DMS 273 treated with DMSO at 0.1 percent for 48 hours (cell line): Measurements from ENCODE around the gene PCDHA4.
A peak's percentile ranks its signal among the peaks of the same experiment; 100 is the strongest.
"Not testable (repeated sequence)": the region's sequence is repeated elsewhere in the genome, so short reads cannot be mapped to it uniquely, and the experiment has no call there.

Experiments
- DNase-seq: peaks from one replicate; lab custom pipeline; 2025; lab: John Stamatoyannopoulos, UW

PCDHA4 gene

DNA sequence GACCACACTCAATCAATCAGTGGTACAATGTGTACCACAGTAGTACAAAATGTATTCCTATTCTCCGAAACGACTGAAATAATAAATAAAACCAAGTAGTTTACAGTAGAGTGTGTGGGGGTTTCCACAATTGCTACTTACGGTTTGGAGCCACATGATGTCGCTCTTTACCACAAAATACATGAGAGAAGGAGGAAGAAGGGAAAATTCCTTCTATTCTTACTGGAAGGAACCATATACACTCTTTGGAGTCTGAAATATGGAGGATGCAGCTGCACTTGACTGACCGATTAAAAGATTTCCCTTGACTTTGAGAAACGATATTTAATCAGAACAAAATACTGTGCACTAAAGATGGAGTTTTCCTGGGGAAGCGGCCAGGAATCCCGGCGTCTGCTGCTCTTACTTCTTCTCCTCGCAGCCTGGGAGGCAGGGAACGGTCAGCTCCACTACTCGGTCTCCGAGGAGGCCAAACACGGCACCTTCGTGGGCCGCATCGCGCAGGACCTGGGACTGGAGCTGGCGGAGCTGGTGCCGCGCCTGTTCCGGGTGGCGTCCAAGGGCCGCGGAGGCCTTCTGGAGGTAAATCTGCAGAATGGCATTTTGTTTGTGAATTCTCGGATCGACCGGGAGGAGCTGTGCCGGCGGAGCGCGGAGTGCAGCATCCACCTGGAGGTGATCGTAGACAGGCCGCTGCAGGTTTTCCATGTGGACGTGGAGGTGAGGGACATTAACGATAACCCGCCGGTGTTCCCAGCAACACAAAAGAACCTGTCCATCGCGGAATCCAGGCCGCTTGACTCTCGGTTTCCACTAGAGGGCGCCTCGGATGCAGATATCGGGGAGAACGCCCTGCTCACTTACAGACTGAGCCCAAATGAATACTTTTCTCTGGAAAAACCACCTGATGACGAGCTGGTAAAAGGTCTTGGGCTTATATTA lies at the start of gene PCDHA4:
Gene PCDHA4, plus strand, starts transcription at position 235 of the 942 bp plus-strand sequence.
- no peak for DNase-seq

DNA sequence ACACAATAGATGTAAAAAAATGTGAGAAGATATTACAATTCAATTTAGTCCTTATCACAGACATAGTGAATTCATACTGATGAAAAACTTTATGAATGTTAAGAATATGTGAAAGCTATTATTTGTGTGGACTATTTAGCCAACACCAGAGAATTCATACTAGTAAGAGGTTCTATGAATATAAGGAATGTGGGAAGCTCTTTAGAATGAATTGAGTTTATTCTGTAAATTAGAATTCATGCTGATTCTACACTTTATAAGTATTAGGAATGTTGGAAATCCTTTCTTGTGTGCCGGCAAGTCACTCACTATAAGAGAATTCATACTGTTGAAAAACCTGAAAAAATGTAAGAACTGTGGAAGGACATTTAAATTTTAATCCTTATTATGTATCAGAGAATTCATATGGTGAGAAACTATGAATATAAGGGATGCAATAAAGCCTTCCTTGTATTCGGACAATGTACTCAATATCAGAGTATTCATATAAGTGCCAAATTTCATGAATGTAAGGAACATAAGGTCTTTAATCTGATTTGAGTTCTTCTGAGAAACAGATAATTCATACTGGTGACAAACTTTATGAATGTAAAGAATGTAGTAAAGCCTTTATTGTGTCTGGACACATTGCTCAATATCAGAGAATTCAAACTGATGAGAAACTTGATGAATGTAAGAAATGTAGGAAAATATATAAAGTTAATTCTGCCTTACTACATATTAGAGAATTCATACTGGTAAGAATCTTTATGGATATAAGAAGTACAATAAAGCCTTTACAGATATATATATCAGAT lies 42.5 kb upstream of the PCDHA4 start:
- DNase-seq = no peak

DNA sequence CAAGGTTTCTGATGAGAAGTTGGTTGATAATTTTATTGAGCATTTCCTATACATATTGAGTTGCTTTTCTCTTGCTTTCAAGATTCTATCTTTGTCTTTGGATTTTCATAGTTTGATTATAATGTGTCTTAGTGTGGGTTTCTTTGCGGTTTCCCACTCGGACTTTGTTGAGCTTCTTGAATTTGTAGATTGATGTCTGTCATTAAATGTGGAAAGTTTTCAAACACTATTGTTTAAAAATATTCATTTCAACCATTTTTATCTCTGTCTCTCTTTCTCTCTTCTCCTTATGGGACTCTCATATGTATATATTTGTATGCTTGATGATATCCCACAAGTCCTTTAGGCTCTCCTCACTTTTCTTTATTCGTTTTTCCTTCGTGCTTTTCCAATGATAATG lies 39.4 kb upstream of the PCDHA4 start:
- DNase-seq = no peak

DNA sequence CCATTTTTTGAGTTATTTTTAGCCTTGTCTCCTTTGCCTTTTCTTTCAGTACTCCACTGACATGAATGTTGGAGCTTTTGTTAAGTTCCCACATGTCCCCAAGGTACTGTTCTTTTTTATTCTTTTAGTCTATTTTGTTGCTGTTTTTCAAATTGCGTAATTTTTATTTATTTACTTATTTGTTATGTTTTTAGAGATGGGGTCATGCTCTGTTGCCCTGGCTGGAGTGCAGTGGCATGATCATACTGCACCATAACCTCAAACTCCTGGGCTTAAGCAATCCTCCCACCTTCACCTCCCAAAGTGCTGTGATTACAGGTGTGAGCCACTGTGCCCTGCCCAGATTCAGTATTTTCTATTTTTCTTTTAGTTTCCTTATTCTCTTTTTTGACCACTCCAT lies 26.4 kb upstream of the PCDHA4 start:
- no peak for DNase-seq

DNA sequence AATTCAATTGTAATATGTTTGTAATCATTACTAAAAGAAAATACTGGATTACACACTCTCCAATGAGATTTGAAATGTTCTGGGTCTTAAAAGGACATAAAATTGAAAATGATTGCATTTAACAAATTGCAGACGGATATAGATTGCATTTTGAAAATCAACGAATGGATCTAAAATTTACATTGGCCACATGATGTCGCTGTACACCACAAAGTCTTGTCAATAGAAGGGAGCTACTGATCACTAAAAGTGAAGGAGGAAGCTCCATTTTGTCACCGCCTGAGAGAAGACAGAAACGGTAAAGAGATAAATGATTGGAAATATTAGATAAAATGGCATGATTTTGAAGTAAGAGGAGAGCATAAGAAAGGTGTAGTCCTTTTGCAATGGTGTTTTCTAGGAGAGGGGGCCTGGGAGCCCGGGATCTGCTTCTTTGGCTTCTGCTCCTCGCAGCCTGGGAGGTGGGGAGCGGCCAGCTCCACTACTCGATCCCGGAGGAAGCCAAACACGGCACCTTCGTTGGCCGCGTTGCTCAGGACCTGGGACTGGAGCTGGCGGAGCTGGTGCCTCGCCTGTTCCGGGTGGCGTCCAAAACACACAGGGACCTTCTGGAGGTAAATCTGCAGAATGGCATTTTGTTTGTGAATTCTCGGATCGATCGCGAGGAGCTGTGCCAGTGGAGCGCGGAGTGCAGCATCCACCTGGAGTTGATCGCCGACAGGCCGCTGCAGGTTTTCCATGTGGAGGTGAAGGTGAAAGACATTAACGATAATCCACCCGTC lies 20.8 kb upstream of the PCDHA4 start, which contains the start of gene PCDHA1:
Gene PCDHA1, plus strand, starts transcription at position 236 of the 782 bp plus-strand sequence.
- no peak for DNase-seq

DNA sequence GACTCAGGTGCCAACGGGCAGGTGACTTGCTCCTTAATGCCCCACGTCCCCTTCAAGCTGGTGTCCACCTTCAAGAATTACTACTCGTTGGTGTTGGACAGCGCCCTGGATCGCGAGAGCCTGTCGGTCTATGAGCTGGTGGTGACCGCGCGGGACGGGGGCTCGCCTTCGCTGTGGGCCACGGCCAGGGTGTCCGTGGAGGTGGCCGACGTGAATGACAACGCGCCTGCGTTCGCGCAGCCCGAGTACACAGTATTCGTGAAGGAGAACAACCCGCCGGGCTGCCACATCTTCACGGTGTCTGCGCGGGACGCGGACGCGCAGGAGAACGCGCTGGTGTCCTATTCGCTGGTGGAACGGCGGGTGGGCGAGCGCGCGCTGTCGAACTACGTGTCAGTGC lies 19.4 kb upstream of the PCDHA4 start:
- DNase-seq = not testable (repeated sequence)

DNA sequence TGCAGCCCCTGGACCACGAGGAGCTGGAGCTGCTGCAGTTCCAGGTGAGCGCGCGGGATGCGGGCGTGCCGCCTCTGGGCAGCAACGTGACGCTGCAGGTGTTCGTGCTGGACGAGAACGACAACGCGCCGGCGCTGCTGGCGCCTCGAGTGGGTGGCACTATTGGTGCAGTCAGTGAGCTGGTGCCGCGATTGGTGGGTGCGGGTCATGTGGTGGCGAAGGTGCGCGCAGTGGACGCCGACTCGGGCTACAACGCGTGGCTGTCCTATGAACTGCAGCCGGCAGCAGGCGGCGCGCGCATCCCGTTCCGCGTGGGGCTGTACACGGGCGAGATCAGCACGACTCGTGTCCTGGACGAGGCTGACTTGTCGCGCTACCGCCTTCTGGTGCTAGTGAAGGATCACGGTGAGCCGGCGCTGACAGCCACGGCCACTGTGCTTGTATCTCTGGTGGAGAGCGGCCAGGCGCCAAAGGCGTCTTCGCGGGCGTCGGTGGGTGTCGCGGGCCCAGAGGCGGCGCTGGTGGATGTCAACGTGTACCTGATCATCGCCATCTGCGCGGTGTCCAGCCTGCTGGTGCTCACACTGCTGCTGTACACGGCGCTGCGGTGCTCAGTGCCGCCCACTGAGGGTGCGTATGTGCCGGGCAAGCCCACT lies 18.9 kb upstream of the PCDHA4 start:
- not testable (repeated sequence) for DNase-seq

DNA sequence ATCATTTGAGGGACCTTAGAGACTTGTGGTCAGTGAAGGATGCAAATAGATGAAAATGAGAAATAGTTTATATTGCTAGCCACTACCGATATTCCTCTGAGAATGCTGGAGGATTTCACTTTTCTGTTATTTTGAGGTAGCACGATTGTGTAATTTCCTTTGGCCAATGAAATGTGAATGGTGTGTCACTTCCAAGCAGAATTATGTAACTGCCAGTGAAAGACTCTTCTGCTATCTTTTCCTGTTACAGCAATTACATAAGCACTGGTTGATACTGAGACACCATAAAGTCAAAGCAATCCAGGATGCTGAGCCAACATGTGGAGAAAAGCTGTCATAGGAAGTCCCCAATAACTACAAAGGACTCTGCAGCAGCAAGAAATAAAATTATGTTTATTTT lies 15.8 kb upstream of the PCDHA4 start:
- no peak for DNase-seq

DNA sequence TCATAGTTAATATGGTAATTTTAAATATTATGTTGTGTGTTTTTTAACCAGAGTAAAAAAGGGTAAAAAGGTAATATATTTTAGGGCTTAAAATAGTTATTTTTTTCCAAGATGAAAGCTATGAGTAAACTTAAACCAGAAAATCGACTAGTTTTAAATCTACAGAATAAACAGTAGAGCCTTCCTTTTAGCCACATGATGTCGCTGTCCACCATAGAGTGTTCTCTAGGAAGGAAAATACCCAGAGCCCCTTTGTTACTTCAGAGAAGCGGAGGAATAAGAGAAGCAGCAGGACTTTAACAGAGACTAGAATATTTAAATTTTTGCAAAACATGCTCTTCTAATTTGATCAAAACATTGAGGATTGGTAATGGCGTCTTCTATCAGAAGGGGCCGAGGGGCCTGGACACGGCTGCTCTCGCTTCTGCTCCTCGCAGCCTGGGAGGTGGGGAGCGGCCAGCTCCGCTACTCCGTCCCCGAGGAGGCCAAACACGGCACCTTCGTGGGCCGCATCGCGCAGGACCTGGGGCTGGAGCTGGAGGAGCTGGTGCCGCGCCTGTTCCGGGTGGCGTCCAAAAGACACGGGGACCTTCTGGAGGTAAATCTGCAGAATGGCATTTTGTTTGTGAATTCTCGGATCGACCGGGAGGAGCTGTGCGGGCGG lies 12.1 kb upstream of the PCDHA4 start, which contains the start of gene PCDHA2:
Gene PCDHA2, plus strand, starts transcription at position 258 of the 664 bp plus-strand sequence.
- peak; percentile 41 for DNase-seq

DNA sequence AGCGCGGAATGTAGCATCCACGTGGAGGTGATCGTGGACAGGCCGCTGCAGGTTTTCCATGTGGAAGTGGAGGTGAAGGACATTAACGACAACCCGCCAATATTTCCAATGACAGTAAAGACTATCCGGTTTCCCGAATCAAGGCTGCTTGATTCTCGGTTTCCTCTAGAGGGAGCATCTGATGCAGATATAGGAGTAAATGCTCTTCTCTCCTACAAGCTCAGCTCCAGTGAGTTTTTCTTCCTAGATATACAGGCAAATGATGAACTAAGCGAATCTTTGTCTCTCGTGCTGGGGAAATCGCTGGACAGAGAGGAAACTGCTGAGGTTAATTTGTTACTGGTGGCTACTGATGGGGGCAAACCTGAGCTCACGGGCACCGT lies 11.6 kb upstream of the PCDHA4 start:
- peak; percentile 33 for DNase-seq

DNA sequence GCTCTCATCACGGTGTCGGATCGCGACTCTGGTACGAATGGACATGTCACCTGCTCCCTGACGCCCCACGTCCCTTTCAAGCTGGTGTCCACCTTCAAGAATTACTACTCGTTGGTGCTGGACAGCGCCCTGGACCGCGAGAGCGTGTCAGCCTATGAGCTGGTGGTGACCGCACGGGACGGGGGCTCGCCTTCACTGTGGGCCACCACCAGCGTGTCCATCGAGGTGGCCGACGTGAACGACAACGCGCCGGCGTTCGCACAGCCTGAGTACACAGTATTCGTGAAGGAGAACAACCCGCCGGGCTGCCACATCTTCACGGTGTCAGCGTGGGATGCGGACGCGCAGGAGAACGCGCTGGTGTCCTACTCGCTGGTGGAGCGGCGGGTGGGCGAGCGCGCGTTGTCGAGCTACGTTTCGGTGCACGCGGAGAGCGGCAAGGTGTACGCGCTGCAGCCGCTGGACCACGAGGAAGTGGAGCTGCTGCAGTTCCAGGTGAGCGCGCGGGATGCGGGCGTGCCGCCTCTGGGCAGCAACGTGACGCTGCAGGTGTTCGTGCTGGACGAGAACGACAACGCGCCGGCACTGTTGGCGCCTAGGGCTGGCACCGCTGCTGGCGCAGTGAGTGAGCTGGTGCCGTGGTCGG lies 10.7 kb upstream of the PCDHA4 start:
- DNase-seq = not testable (repeated sequence)

DNA sequence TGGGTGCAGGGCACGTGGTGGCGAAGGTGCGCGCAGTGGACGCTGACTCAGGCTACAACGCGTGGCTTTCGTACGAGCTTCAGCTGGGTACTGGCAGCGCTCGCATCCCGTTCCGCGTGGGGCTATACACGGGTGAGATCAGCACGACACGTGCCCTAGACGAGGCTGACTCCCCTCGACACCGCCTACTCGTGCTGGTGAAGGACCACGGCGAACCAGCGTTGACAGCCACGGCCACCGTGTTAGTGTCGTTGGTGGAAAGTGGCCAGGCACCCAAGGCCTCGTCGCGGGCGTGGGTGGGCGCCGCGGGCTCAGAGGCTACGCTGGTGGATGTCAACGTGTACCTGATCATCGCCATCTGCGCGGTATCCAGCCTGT lies 10.2 kb upstream of the PCDHA4 start:
- DNase-seq = no peak

DNA sequence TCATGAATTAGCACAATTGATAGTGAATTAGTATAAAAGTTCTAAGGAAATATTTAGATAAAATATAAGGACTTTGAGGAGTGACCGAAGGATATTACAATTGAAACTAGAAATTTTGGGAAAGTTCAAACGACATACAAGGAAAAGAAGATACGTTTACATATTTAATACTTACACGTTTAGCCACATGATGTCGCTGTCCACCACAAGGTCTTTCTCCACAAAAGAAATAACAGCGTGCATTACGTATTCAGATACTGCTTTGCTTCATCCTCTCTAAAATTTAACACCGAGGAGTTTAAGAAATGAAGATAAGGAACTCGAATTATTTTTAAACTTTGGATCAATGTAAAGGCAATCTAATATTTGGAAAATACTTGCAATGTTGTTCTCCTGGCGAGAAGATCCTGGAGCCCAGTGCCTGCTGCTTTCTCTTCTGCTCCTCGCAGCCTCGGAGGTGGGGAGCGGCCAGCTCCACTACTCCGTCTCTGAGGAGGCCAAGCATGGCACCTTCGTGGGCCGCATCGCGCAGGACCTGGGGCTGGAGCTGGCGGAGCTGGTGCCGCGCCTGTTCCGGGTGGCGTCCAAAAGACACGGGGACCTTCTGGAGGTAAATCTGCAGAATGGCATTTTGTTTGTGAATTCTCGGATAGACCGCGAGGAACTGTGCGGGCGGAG lies 5.9 kb upstream of the PCDHA4 start, which contains the start of gene PCDHA3:
Gene PCDHA3, plus strand, starts transcription at position 242 of the 678 bp plus-strand sequence.
- DNase-seq = no peak

DNA sequence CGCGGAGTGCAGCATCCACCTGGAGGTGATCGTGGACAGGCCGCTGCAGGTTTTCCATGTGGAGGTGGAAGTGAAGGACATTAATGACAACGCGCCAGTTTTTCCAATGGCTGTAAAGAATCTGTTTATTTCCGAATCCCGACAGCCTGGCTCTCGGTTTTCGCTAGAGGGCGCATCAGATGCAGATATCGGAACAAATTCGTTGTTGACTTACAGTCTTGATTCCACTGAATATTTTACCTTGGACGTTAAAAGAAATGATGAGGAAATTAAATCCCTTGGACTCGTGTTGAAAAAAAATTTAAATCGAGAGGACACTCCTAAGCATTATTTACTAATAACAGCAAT lies 5.4 kb upstream of the PCDHA4 start:
- no peak for DNase-seq

DNA sequence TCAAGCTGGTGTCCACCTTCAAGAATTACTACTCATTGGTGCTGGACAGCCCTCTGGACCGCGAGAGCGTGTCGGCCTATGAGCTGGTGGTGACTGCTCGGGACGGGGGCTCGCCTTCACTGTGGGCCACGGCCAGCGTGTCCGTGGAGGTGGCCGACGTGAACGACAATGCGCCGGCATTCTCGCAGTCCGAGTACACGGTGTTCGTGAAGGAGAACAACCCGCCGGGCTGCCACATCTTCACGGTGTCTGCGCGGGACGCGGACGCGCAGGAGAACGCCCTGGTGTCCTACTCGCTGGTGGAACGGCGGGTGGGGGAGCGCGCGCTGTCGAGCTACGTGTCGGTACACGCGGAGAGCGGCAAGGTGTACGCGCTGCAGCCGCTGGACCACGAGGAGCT lies 4.5 kb upstream of the PCDHA4 start:
- not testable (repeated sequence) for DNase-seq

DNA sequence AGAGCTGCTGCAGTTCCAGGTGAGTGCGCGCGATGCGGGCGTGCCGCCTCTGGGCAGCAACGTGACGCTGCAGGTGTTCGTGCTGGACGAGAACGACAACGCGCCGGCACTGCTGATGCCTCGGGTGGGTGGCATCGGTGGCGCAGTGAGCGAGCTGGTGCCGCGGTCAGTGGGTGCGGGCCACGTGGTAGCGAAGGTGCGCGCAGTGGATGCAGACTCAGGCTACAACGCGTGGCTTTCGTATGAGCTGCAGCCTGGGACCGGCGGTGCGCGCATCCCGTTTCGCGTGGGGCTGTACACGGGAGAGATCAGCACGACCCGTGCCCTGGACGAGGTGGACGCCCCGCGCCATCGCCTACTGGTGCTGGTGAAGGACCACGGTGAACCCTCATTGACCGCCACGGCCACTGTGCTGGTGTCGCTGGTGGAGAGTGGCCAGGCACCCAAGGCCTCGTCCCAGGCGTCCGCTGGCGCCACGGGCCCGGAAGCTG lies 4.0 kb upstream of the PCDHA4 start:
- DNase-seq = no peak

DNA sequence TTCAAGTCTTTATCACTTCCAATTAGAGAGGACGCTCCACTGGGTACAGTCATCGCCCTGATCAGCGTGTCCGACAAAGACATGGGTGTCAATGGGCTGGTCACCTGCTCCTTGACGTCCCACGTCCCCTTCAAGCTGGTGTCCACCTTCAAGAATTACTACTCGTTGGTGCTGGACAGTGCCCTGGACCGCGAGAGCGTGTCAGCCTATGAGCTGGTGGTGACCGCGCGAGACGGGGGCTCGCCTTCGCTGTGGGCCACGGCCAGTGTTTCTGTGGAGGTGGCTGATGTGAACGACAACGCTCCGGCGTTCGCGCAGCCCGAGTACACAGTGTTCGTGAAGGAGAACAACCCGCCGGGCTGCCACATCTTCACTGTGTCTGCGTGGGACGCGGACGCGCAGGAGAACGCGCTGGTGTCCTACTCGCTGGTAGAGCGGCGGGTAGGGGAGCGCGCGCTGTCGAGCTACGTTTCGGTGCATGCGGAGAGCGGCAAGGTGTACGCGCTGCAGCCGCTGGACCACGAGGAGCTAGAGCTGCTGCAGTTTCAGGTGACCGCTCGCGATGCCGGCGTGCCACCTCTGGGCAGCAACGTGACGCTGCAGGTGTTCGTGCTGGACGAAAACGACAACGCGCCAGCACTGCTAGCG lies 1.5 kb downstream of the PCDHA4 start:
- DNase-seq = not testable (repeated sequence)

DNA sequence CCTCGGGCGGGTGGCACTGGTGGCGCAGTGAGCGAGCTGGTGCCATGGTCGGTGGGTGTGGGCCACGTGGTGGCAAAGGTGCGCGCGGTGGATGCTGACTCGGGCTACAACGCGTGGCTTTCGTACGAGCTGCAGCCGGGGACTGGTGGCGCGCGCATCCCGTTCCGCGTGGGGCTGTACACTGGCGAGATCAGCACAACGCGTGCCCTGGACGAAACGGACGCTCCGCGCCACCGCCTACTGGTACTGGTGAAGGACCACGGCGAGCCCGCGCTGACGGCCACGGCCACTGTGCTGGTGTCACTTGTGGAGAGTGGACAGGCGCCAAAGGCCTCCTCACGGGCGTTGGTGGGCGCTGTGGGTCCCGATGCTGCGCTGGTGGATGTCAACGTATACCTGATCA lies 2.0 kb downstream of the PCDHA4 start:
- DNase-seq = no peak
